Stimulated activated CD8-positive, alpha-beta memory T cell treated with anti-CD3 and anti-CD28 coated beads, Interleukin-7, amount 100 ng/mL, for 1 hour (primary cell): ENCODE measurements around the gene MAMSTR.
"Not testable (repeated sequence)": the region's sequence is repeated elsewhere in the genome, so short reads cannot be mapped to it uniquely, and the experiment has no call there.

Experiments used
- DNase-seq, 2 donors: peaks; one replicate each; pipeline ENCODE4 v3.0.0-alpha.2; 2020; ENCODE audit warnings: low read depth in 2 of 2

Gene MAMSTR

DNA sequence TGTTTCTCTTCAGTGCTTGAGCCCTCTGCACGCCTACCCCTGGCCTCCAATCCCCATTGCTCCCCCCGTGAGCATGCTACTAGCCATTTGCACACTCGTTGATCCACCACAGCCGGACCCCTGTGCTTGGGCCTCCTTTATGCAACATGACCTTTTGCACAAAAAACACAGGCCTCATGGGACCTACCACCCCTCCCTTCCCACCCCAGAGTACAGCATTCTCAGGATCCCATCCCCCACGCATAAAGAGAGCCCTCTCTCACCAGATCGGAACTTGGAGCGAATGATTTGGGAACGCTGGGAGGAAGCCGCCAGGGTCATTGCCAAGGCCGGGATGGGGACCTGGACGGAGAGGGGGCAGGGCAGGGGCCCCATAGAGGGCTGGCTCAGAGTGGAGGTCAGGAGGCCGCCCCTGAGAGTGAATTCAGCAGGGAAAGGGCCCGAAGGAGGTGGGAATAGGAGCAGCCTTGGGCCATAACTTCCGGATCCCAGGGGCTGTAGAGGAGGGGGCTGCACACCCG lies 754 bp downstream of the MAMSTR start:
- DNase-seq, result no peak

- DNase-seq, result not testable (repeated sequence)
Measured at GRCh38 chr19:48718106-48718505, 1.4 kb downstream of the MAMSTR start.

- no peak for DNase-seq
Measured at GRCh38 chr19:48716562-48717291, 2.8 kb downstream of the MAMSTR start.

GRCh38 chr19:48715681-48716171 lies 3.8 kb downstream of the MAMSTR start:
- DNase-seq, result no peak

- DNase-seq, result no peak
Measured at GRCh38 chr19:48714759-48715675, 4.5 kb downstream of the MAMSTR start.

DNA sequence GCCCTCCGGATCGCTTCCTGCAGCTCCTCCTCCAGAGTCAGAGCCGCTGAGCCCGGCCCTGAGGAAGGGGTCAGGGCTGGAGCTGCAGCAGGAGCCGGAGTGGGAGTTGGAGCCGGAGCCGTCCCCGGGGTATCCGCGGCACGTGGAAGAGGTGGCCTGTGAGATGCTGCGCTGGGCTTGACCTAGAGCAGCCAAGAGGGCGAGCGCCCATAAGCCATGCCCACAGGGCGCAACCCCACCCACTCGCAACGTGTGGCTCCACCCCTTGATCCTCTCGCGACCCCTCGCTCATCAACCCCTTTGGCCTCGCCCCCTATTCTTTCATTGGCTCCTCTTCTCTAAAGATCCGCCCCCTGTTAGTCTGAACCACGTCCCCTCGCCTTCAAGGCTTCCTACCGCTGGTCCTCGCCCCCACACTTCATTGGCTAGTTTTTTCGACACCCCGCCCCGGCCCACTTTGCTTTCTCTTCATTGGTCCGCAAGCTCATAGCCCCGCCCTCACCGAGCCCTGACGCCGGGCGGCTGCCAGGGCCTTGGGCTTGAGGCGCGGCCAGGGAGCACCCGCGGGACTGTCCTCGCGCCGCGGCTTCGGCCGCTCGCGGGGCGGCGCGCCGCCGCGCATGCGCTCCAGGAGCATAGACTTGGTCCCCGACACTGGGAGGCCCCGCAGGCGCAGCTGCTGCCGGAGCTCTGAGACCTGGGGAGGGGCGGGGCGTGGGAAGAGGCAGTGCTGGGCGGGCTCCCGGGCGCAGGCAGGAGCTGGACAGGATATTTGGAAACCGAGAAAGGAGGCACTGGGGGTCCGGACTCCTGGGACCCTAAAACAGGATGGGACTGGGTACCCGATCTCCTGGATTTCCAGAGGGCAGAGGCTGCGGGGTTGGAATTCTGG lies 5.4 kb downstream of the MAMSTR start:
- peak; percentile 90 to 92 for DNase-seq

- DNase-seq, result no peak
Measured at GRCh38 chr19:48713041-48713863, 6.3 kb downstream of the MAMSTR start.

DNA sequence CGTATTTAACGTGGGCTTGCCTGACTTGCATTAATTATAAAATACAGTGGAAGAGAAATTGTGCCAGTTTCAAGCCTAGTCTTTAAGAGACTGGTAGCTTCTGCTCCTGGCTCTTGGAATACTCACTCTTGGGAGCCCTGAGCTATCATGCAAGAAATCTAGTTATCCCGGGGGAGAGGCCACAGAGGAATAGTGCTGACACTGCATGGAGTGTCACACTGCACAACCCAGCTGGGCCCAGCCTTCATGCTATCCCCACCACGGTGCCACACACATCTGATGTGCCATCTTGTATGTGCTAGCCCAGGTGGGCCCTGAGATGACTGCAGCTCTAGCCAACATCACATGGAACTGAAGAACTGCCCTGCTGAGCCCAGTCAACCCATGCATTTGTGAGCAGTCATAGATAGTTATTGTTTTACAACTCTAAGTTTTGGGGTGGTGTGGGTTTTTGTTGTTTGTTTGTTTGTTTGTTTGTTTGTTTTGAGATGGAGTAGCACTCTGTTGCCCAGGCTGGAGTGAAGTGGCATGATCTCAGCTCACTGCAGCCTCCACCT lies 8.3 kb downstream of the MAMSTR start:
- DNase-seq, result no peak

- no peak for DNase-seq
Measured at GRCh38 chr19:48708471-48708870, 11.1 kb downstream of the MAMSTR start.

GRCh38 chr19:48705431-48705830 lies 14.1 kb downstream of the MAMSTR start:
- DNase-seq, result no peak

- no peak for DNase-seq
Measured at GRCh38 chr19:48703316-48703715, 16.2 kb downstream of the MAMSTR start.

GRCh38 chr19:48702701-48703100 lies 16.8 kb downstream of the MAMSTR start:
- DNase-seq, result no peak

DNA sequence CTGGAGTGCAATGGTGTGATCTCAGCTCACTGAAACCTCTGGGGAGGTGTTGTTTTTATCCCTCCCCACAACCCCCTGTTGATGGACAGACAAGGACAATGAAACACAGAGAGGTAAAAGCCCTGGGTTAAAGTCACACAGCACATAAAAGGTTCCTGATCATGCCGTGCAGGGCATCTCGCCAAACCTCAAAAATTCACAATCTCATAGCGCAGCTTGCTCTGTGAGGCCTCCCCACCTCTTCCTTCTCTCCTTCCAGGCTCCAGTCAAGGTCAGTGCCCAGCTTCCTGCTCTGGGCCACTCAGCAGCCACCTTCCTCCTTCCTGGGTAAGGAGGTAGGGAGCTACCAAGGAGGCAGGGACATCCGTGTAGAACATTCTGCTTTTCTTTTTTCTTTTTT lies 21.5 kb downstream of the MAMSTR start:
- no peak for DNase-seq

- no peak for DNase-seq
Measured at GRCh38 chr19:48696353-48697010, 23.0 kb downstream of the MAMSTR start.

DNA sequence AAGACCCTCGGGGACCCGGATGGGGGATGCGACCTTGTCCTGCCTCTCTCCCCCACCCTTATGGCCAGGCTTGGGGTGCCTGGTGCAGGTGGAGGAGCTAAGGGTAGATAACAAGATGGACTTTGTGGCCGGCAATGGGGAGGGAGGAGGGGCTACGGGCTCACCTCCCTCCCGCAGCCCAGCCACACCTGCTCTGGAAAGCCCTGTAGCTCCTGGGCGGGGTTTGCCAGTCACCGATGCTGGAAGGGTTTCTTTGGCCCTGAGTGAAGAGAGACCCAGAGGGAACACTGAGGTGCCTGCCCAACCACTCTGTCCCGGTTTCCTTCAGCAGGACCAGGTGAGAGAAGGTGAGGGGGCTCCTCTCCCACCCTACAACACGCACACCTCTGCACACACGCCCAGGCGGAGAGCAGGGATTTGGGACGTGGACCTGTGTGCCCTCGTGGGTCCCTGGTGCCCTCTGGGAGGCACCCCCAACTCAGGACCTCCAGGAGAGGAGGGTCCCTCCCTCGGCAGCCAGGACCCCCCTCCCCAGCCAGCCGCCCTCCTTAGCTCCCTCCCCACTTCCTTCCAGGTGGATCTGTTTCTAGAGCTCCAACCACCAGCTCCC lies 23.7 kb downstream of the MAMSTR start, which contains the start of gene FUT2:
TSS of gene FUT2 (plus strand) at position 229 of the 610 bp plus-strand sequence. CDS start 6,986 bp downstream, outside the sequence.
- no peak for DNase-seq

DNA sequence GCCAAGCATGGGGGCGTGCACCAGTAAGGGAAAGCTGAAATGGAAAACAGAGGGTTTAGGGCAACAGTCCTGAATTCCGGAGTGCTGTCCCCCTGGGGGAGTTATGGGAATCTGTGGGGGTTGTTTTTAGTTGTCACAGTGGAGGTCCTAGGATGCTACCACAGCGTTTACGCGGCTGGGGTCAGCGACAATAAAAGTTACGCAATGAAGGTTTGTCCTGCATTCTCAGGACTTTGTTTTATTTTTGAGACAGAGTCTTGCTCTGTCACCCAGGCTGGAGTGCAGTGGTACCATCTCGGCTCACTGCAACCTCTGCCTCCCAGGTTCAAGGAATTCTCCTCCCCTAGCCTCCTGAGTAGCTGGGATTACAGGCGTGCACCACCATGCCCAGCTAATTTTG lies 25.9 kb downstream of the MAMSTR start:
- DNase-seq, result not testable (repeated sequence)

- no peak for DNase-seq
Measured at GRCh38 chr19:48689449-48689848, 30.1 kb downstream of the MAMSTR start.

GRCh38 chr19:48687776-48688175 lies 31.7 kb downstream of the MAMSTR start:
- no peak for DNase-seq

- not testable (repeated sequence) for DNase-seq
Measured at GRCh38 chr19:48686637-48687036, 32.9 kb downstream of the MAMSTR start.
